Fibroblast of skin of back (primary cell): ENCODE results near the gene TLE5.
A peak's percentile ranks its signal among the peaks of the same experiment; 100 is the strongest.
"Not testable (repeated sequence)": the region's sequence is repeated elsewhere in the genome, so short reads cannot be mapped to it uniquely, and the experiment has no call there.

ENCODE experiments used
- DNase-seq: peaks from one replicate; pipeline ENCODE4 v3.0.0-alpha.2; 2013

The TLE5 gene

DNA sequence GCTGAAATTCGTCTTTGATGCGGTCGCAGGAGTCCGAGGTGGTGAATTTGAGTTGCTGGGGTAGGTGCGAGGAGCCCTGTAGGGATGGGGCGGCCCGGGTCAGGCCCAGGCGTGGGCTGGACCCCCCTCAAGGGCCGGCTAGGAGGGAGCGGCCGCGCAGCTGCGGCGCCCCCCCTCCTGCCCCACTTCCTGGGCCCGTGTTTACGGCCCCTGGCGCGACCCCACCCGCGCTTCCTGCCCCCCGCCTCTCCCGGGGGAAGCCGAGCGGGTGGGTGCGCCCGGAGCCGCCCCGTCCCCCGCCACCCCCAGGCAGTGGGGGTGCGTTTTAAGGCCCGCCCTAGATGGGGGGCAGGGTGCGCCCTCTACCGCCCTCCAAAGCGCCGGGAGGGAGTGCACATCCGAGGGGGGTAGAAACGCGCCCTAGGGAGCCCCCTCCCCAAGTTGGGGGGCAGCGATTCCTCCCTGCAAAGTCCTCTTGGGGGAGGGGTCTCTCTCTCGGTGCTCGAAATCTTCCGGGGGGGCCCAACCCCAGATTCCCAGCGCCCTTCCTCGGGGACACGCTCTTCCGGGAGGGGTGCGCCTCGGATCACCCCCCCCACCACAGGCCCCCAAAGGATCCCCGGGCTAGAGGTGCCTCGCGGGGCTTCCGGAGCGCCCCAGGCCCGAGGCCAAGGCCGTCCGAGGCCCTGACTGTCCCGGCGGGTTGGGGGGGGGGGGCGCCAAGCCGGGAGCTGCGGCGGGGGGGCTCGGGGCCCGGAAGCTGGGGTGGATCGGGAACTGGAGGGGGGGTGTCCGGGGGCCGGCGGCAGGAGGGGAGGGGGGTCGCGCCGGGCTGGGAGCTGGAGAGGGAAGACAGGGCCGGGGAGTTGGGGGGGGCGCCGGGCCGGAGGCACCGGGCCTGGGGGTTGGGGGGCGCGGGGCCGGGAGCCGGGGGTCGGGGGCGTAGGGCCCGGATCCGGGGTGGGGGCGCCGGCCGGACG lies 823 bp downstream of the TLE5 start:
- peak; percentile 34 for DNase-seq

DNA sequence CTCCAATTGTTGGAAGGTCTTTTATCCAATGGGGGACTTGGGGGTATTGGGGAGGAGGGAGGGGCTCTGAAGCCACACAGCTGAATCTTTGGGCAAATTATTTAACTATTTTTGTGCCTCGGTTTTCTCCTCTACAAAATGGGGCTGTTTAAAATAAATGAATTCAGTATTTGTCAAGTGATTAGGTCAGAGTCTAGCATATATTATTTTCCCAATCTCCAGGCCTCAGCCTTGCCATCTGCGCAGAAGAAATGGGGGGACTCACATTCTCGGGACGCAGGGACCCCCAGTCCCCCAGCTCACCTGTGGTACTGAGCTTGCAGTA lies 1.5 kb downstream of the TLE5 start:
- no peak for DNase-seq

DNA sequence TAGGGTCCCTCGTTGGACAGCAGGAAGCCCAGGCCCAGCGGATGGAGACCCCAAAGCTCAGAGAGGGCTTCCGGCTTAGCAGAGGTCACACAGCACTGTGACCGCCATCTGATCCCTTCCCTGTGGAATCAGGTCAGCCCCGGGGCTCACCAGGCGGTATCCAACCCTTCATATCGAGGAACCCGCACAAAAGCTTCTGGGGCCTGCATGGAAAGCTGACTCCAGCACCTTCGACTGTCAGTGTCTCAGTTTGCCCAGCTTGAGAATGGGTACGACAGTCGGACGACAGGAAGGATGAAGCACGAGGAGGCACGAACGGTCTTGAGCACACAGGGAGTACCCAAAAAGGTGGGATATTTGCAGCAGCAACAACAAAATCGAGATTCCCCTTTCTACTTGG lies 2.6 kb downstream of the TLE5 start:
- no peak for DNase-seq

GRCh38 chr19:3058821-3059314 lies 3.4 kb downstream of the TLE5 start:
- no peak for DNase-seq

GRCh38 chr19:3058009-3058820 lies 4.1 kb downstream of the TLE5 start:
- no peak for DNase-seq

DNA sequence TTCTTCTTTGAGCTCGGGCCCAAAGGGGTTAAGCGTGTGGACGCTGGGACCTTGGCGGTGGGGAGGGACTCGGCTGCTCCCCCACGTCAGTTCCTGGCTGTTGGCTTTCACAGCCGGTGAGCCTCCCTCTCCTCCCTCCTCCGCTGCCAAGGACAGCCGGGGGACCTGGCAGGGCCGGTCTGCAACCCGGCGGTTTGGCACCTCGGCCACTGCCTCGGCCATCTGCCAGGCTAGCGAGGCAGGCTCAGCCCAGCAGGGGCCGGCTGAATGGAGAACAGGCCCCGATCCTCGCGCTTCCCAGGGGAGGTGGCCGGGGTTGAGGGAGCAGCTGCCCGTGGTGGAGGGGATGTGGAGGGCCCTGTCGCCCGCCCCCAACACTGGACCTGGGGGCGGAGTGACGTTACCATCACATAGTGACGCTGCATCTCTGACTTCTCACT lies 5.0 kb downstream of the TLE5 start:
- no peak for DNase-seq

DNA sequence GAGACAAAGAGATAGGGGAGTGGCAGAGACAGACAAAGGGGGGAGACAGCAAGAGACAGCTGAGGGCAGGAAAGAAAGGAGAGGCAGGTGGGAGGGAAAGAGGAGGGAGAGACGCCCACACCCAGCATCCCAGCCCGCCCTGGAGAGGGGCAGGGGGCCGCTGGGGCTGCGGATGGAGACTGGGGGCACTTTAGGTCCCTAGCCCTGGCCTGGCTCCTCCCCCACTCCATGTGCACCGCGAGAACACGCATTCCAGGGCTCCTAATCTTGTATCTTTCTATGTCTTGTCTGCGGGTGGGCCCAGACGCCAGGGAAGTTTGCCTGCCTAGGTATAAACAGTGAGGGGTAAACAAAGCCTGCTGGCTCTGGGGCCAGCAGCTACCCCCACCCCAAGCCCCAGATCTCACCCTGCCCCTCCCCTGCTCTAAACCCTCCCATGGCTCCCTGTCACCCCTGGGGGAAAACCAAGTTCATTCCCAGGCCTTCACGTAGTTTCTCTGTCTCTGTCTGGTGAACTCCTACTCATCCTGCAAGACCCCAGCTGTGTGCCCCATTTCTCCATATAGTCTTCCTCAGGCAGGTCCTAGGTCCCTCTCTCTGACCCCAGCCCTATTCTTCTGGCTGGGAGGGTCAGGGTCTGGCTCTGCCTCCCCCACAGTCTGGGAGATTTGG lies 5.7 kb downstream of the TLE5 start:
- no peak for DNase-seq

- DNase-seq = no peak
These were observed 6.4 kb downstream of the TLE5 start for GRCh38 chr19:3055741-3056416.

DNA sequence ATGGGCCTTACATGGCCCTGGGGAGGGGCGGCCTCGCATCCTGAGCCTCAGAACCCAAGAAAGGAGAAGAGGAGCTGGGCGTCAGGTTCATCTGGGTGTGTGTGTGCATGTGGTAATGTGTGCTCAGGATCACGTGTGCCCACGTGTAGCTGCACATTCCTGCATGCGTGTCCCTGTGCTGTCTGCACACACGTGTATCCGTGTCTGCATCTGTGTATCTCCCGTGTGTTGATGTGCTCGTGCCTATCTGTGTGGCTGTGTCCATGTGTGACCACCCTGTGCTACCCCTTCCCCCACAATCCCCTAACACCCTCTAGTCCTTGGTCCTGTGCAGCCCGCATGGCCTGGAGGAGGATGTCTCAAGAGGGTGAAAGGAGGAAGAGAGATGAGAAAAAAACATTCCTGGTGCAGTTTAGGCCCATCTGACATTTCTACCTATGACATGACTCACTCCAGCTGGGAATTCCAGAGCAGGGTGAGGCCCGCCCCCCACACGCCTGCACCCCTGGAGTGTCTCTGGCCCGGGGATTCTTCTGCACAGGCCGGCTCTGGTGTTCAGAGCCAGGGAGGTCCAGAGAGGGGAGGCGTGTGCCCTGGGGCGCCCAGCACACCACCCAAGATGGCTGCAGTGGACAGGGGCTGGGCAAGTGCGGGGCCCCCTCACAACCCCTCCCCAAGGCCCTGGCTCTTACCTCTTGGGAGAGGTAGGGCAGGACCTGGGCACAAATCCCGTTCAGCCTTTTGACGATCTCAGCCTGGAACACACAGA lies 7.1 kb downstream of the TLE5 start:
- no peak for DNase-seq

GRCh38 chr19:3054265-3054971 lies 7.9 kb downstream of the TLE5 start:
- no peak for DNase-seq

DNA sequence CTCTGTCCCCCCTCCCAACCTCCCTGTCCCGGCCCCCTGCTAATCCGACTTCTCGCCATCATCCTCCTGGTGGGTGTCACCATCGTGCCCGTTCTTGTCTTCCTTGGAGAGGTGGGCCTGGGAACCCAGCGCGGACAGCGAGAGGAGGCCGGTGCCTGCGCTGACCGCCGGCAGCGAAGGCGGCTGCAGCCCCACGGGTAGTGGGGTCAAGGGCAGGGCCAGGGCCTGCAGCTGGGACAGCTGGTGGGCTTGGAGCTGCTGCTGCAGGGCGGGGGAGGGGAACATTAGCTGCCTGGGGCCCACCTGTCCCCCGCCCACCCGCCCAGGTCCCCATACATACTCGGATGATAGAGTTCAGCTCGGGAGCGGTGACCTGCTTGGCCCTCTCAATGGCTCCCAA lies 8.5 kb downstream of the TLE5 start:
- no peak for DNase-seq

- DNase-seq = no peak
These were observed 9.1 kb downstream of the TLE5 start for GRCh38 chr19:3053218-3053621.

DNA sequence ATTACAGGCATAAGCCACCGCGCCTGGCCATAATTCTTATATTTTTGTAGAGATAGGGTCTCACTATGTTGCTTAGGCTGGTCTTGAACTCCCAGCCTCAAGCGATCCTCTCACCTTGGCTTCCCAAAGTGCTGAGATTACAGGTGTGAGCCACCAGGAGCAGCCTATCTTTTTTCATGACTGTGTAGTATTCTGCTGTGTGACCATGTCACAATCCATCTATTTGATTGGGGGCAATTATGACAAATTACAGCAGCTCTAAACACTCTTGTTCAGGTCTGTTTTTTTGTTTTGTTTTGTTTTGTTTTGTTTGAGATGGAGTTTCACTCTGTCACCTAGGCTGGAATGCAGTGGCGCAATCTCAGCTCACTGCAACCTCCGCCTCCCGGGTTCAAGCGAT lies 12.3 kb downstream of the TLE5 start:
- not testable (repeated sequence) for DNase-seq

DNA sequence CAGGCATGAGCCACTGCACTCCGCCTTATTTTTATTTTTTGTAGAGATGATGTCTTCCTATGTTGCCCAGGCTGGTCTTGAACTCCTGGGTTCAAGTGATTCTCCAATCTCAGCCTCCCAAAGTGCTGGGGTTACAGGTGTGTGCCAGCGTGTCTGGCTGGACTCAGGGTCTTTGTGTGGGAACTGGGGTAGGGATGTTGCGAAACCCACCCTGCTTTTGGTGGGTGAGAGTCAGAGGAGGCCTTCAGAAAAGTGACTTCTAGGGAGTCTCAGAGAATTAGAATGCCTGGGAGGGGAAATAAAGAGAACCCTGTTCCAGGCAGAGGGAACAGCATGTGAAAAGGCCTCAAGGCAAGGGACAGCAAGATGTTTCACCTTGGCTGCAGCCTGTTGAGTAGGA lies 13.2 kb downstream of the TLE5 start:
- no peak for DNase-seq

DNA sequence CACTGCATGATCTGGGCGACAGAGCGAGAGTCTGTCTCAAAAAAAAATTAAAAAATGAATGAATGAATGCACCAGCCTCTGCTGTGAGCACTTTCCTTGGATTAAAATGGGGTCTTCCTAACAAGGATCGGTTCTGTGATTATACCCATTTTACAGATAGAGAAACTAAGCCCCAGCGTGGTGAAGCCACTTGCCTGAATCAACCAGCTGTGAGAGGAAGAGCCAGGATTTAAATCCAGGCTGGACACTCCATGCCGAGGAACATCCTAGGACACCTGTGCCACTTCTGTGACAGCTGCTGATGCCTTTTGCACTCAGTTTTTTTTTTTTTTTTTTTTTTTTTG lies 14.1 kb downstream of the TLE5 start:
- DNase-seq = no peak

DNA sequence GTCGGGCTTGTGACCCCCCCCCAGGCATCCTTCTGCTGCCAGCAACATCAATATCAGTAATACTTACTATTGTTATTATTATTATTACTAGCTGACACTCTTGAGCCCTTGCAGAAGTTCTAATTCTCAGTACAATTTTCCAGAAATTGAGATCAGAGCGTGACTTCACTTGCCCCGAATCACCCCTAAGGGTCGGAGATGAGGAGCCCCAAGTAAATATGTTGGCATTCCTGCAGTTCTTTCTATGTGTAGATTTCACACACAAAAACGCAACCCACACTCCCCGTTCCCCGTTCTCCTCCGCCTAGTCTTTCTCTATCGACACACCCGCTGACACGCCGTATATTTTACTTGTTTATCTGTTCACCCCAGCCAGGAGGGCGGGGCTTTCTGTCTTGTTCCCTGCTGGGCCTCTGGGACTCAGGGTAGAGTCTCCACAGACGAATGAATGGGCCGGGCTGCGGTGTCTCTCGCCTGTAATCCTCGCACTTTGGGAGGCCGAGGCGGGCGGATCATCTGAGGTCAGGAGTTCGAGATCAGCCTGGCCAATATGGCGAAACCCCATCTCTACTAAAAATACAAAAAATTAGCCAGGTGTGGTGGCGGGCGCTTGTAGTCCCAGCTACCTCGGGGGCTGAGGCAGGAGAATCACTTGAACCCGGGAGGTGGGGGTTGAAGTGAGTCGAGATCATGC lies 14.7 kb downstream of the TLE5 start:
- DNase-seq = peak; percentile 74

DNA sequence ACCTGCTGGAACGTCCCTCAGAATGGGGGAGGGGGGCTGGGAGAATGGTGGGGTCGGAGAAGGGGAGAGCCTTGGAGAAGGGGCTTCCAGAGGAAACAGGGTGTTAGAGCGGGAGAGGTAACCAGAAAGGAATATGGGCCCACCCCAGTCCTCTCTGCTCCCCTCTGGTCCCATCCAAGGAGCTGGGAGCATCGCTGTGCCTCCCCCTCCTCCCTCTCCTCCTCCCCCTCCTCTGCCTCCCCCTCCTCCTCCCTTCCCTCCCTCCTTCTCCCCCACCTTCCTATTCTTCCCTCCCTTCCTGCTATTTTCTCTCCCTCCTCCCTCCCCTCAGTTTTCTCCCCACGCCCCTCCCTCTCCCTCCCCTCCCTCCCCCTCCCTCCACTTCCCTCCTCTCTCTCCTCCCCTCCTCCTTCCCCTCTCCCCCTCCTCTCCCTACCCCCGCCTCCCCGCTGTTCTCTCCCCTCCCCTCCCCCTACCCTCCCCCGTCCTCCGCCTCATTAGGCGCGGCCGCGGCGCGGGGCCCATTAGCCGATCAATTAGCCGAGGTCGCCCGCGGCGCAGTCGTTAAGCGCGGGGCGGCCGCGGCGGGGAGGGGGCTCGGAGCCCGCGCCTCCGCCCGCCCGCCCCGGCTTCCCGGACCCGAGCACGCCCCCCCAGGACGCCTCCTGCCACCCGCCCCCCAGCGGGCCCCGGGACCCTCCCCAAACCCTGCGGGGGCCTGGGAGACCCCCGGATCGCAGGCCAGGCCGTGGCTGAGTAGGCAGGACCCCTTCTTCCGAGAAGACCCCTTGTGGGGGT lies 15.4 kb downstream of the TLE5 start:
- DNase-seq = no peak

DNA sequence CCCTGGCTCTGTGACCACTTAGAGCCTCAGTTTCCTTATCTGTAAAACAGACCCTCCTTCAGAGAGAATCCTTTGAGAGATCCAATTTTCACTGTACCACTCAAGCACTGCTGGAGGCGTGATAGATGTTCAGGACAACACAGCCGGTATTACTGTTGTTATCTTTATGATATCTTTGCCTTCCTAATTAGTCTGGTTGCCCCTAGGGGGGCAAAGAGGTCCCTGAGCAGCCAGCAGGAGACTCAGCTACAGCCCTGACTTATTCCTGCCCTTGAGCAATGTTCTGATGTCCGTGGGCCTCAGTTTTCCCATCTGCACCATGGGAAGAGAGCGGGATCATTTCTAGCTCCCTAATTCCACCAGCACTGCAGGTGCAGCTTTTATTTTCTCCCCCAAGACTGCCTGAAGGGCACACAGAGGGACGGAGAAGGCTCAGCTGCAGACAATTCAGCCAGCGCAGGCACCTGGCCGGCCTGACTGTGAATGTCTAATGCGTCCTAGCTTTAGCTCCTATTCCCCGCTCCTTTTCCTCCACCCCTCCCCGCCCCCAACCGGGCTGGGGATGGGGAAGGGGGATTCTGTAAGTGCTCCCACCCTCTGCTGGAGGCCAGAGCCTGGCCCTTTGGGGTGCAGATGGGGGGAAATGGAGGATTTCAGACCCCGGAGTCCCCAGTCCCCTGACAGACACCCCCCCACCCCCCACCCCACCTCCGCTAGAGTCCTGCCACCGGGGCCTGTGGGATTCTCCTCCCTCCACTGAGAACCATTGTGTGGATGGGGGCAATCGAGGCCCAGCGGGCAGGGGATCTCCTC lies 16.2 kb downstream of the TLE5 start:
- no peak for DNase-seq

DNA sequence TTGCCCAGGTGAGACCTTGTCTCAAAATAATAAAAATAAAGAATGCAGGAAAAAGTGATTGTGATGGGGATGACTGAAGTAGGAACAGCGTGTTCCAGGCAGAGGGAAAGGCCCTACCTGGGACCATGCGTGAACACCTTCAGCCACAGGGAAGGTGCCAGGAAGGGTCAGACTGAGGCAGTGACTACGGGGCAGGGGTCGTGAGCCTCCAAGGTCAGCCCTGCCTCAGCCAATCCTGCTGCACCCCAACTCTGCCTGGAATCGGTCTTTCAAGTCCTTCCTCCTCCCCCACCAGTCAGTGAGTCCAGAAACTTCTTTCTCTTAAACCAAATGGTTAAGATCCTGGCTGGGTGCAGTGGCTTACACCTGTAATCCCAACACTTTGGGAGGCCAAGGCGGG lies 17.1 kb downstream of the TLE5 start:
- no peak for DNase-seq
